ENCODE data around the gene FRMD6.
"Not testable (repeated sequence)": the region's sequence is repeated elsewhere in the genome, so short reads cannot be mapped to it uniquely, and the experiment has no call there.

- not testable (repeated sequence) for TF ChIP-seq CTCF (conservative IDR thresholded peaks at IDR 0.05); ZFX (IDR thresholded peaks at IDR 0.05)
Measured at GRCh38 chr14:51633298-51633697, 18.4 kb upstream of the FRMD6 start.
